Umbilical cord (tissue), 2 donors: Measurements from ENCODE around the gene VDR. TPM values are rescaled to one million over a fixed set of nuclear protein-coding genes. Genes with fewer than 3 reads are reported as not detected.
A peak's percentile ranks its signal among the peaks of the same experiment; 100 is the strongest.
"Not testable (repeated sequence)": the region's sequence is repeated elsewhere in the genome, so short reads cannot be mapped to it uniquely, and the experiment has no call there.

Source experiments
- DNase-seq: peaks from one replicate; pipeline ENCODE4 v3.0.0-alpha.2; 2015; ENCODE audit warnings: low spot score
- total RNA-seq: library from RNA; depleted of rRNA; stranded (reverse); fragments of >200 nt; gene quantifications from one replicate; pipeline ENCODE4 v1.2.3, GENCODE V29; 2014; ENCODE audit warnings: low replicate concordance; ENCODE audit not compliant: insufficient read depth

The VDR gene
- total RNA-seq, 1 donor from 2014 or later, result 4.1 TPM

- no peak for DNase-seq
Measured at GRCh38 chr12:47814539-47815170, 90.1 kb downstream of the VDR start.

DNA sequence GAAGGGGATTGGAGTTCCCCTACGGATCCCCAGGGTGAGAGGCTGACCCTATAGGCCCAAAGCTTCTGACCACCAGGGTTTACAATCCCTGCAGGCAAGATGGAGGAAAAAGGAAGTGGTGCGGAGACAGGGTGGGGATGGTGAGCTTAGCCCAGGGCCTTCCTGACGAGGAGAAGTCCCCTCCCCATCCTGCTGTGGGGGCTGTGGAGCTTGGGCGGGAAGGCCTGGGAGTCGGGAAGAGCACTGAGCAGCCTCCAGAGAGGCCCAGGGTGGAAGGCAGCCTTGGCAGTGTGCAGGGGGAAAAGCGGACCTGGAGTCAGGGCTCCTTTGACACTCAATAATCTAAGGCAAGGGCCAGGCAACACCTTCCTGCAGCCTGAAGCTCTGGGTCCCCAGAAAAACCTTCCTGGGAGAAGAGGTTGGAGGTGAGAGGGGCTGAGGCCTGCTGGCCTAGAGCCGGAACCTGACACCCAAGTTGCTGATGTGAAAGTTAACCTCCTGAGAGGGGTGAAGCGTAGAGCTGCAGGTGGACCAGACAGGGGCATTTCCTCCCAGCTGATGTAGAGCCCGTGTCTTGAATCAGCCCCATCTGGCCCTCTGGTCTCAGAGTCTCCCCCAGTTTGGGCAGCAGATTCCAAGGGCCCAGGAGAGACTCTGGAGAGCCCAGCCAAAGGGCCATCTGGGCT, 91.1 kb downstream of the VDR start:
- peak; percentile 63 for DNase-seq

DNA sequence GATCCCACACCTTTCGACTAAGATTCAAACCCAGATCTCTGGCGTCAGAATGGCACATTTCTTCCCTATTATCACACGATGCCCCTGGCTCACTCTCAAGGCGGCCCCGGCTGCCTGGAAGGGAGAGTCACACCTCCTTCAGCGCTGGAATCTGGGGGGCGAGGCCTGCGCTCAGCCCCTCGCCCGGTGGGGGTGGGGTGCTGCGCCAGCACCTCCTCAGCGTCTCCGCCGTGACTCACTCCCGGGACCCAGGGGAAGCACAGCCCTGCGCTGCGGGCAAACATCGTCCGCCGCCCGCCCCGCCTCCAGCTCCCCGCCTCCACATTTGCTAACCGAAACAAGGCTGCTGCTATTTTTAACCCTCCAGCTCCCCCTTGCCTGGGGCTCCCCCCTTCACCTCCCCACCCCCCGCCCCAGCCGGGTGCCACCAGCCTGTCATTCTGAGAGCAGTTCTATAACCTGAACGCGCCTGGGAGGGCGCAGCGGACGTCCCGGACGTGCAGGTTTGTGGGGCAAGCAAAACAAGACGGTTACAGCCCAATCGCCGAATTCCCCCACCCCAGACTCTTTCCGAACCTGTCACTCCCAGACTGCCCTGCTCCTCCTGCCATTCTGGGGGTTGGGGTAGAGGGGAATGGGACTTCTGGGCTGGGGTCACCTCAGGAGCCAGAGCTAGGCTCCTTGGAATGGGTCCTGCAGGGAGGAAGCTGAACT, 91.8 kb downstream of the VDR start:
- DNase-seq, result peak; percentile 95

DNA sequence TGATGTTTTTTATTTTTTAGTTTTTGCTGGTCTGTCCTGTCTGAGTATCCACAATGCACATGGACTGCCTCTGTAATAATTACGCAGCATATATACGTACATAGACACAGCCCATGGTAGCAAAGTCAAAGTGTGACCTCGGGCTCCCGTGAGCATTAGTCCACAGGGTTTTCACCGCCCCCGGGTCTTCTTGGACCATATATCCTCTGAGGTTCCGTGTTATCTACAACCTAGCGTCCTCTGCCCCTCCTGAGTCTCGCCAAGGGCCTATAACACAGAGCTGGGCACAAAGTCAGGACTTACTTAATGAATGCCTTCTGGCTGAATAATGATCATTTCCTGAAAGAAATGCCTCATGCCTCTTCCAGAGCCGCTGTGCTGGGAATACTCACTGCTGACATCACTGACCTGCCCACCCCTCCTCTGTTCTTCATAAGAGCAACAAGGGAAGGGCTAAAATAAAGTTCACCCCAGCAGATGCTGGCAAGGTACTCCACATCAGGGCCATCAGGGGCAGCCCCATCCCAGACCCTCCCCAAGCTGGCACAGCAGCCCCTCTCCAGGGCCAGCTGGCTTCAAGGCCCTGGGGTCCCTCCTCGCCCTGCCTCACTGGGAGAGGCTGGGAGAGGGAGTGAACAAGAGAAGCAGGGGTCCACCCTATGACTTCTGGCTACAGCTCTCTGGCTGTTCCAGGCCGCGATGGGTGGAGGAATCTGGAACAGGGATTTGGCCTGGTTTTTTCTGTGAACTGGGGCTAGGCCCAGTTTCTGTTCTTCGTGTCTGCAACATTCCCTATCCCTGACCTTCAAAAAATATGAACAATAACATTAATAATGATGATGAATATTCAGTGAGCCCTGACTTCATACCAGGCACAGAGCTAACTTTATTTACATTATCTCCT, 93.0 kb downstream of the VDR start:
- DNase-seq, result peak; percentile 80

GRCh38 chr12:47811072-47811396, 93.8 kb downstream of the VDR start:
- DNase-seq, result no peak

DNA sequence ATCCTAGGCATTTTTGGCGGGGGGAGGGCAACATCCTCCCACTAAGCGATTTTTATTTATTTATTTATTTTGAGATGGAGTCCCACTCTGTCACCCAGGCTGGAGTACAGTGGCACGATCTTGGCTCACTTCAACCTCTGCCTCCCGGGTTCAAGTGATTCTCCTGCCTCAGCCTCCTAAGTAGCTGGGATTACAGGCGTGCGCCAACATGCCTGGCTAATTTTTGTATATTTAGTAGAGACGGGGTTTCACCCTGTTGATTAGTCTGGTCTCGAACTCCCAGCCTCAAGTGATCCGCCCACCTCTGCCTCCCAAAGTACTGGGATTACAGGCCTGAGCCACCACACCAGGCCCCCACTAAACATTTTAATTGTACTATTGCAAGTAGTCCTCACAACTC, 95.3 kb downstream of the VDR start:
- DNase-seq, result not testable (repeated sequence)

GRCh38 chr12:47808574-47809365, 96.0 kb downstream of the VDR start:
- DNase-seq, result no peak

DNA sequence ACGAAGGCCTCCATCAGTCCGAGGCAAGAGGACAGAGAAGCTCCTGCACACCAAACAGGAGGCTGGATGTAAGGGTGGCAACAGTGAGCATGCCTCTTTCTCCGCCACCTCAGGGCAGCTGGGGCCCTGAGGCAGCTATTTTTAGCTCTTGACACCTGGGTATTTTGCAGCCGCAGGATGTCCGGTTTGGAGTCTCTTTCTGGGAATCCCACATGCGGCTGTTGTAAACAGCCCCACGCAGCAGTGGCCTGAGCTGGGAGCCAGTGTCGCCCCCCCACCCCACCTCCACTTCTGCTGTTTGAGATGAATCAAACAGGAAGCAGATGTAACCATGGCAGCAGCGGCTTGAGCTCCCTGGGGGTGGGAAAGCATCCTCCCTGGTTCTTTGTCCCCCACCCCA, 96.7 kb downstream of the VDR start:
- no peak for DNase-seq

- DNase-seq, result no peak
Measured at GRCh38 chr12:47807338-47807737, 97.5 kb downstream of the VDR start.

DNA sequence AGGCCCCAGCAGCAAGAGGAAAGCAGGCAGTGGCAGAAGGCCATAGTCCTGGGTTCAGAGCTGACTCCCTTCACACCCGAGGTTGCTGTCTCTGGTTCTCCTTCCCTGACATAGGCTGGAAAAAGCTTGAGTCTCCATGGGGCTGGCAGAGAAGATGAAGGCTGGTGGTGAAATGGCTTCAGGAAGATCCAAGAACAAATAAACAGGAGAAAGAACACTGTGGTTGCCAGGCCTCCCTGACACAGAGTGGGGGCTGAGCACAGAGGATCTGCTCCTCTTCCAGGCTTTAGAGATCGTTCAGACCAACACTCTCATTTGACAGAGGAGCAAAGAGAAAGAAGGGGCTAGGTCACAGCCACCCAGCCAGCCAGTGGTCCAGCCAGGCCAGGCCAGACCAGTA, 99.4 kb downstream of the VDR start:
- no peak for DNase-seq

GRCh38 chr12:47804171-47804570, 100.6 kb downstream of the VDR start:
- no peak for DNase-seq

DNA sequence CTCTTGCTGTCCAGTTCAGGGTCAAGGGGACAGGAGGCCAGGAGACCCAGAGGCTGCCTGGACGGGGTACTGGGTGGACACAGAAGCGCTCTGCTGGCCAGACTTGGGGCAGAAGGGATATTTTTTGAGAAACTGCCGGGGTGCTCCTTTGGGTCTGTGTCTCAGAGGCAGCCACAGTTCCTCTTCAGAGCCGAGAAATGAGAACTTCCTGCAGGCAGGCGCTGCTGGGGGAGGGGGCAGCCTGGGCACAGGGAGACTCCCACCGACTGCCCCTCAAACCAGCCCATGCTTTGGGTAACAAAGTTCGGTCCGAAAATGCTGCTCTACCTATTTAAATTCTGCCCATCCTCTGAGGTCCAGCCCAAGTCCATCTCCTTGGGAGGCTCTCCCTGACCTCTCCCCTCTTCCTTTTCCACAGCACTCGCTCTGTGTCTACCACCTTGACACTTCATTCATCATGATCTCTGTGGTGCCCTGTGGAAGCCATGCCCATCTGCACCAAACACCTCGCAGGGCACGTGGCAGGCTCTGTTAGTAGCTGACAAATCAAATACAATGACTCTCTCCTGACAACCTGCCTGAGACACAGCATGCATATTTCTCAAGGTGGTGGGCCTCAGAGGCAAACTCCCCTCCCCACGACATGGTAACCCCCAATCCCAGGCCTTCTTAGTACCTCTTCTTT, 101.5 kb downstream of the VDR start:
- no peak for DNase-seq

- DNase-seq, result no peak
Measured at GRCh38 chr12:47802312-47802711, 102.5 kb downstream of the VDR start.

- no peak for DNase-seq
Measured at GRCh38 chr12:47801904-47802246, 102.9 kb downstream of the VDR start.

DNA sequence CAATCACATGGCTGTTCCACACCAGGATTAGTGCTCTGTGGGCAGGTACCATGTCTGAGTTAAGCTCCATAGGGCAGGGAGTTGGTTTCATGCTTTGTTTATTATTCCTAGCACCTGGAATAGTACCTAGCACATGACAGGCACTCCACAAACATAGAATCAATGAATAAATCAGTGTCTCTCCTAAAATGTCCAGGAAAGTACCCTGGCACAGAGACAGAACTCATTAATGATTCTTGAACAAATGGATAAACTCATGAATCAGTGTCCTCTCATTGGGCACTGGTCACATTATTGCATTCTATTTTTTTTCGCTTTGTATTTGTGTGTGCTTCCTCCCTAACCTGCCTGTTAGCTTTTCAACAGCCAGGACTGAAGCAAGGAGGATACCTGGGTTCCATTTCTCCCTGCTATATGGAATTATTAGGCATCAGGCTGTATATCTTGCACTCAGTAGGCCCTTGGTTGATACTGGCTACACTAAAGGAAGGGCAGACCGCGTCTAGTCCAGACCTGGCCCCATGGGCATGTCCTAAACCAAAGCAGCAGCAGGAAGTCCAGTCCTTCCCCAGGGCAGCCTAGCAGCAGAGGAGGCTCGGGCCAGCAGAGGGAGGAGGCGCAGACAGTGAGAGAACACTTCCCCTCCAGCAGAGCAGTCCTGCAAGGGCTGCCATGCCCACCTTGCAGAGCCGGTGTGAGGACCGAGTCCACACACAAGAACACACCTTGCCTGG, 103.5 kb downstream of the VDR start:
- DNase-seq, result no peak

- DNase-seq, result no peak
Measured at GRCh38 chr12:47800582-47800981, 104.2 kb downstream of the VDR start.

- no peak for DNase-seq
Measured at GRCh38 chr12:47799357-47799955, 105.3 kb downstream of the VDR start.

GRCh38 chr12:47798382-47798948, 106.3 kb downstream of the VDR start:
- DNase-seq, result no peak

DNA sequence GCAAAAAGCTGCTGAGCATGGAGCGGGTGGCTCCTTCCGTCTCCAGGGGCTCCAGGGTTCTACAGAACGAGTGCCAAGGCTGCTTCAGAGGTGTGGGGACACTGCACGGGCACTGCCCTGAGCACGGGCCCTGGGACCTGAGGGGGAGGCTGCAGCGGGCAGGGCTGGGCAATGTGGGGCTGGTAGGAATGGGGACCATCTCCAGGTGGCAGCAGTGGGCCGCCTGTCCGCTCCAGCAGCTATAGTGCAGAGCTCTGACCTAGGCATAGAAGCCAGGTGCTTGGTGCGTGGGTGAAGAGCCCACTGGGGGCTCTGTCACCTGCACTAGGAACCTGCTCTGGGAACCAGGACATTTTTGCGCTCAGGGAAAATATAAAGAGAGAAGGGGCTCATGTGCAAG, 107.4 kb downstream of the VDR start:
- no peak for DNase-seq
